Sigmoid colon (tissue), 7 donors: ENCODE results near the gene SENP3. TPM values are rescaled to one million over a fixed set of nuclear protein-coding genes. Genes with fewer than 3 reads are reported as not detected.

Experiments
- DNase-seq: peaks from one replicate; pipeline ENCODE4 v3.0.0-alpha.2; 2019
- H3K27ac ChIP-seq, 4 donors: fragments of 200-600 bp; sonication (generic); one replicate each; pipeline ENCODE4 v1.5.1; 2016 to 2019; ENCODE audit warnings: mild to moderate bottlenecking in 1 of 4
- H3K27me3 ChIP-seq, 3 donors: fragments of 200-600 bp; sonication (generic); one replicate each; pipeline ENCODE4 v1.5.1; 2019; ENCODE audit warnings: mild to moderate bottlenecking in 1 of 3
- H3K36me3 ChIP-seq, 4 donors: fragments of 200-600 bp; sonication (generic); one replicate each; pipeline ENCODE4 v1.5.1; 2016 to 2019
- H3K4me1 ChIP-seq, 4 donors: fragments of 200-600 bp; sonication (generic); one replicate each; pipeline ENCODE4 v1.5.1; 2017 to 2019
- H3K4me3 ChIP-seq, 4 donors: fragments of 200-600 bp; sonication (generic); one replicate each; pipeline ENCODE4 v1.5.1; 2017 to 2019; ENCODE audit warnings: mild to moderate bottlenecking in 2 of 4, moderate library complexity in 1 of 4
- H3K9me3 ChIP-seq, 4 donors: fragments of 200-600 bp in 3 of 4; sonication (generic) in 3 of 4; one replicate each; pipeline versions ENCODE4 v1.5.1 to v1.6.1; 2013 to 2019
- EP300 ChIP-seq, 4 donors: sonication (generic); formaldehyde crosslinking; IDR thresholded peaks; one replicate each; pipeline ENCODE4 v1.6.1; 2017; ENCODE audit warnings: antibody characterized with exemption in 4 of 4
- POLR2A ChIP-seq, 2 donors: fragments of 450-650 bp; IDR thresholded peaks; one replicate each; pipeline ENCODE4 v1.6.1; 2016; ENCODE audit warnings: antibody characterized with exemption in 2 of 2, mild to moderate bottlenecking in 2 of 2, moderate library complexity in 2 of 2
- POLR2AphosphoS5 ChIP-seq, 4 donors: sonication (generic); formaldehyde crosslinking; IDR thresholded peaks; one replicate each; pipeline ENCODE4 v1.6.1; 2017; ENCODE audit warnings: antibody characterized with exemption in 4 of 4
- WGBS, 2 donors: extraction: QIAGEN DNeasy Blood & Tissue Kit; methylation state at CpG; one replicate each; pipeline ENCODE4 v1.1.7; 2013; 5-methylcytosine and 5-hydroxymethylcytosine counted together
- intact Hi-C: fragments of 100-400 bp; cut with DNase I; formaldehyde crosslinking; loops from one replicate; pipeline ENCODE4 v1.15.1; 2023
- polyA plus RNA-seq, 3 donors: library from polyadenylated mRNA; stranded (reverse); fragments of 200-250 nt; gene quantifications; one replicate each; pipeline ENCODE4 v1.2.3, GENCODE V29; 2013
- total RNA-seq, 4 donors: library from RNA; depleted of rRNA; stranded (reverse); fragments of >200 nt; gene quantifications; one replicate each; pipeline ENCODE4 v1.1.0, GENCODE V29; 2016
- TF ChIP-seq, protein P1 (sequence below), 4 experiments: fragments of 450-650 bp in 3 of 4; fragments of 200-600 bp in 1 of 4; IDR thresholded peaks; one replicate each; pipeline ENCODE4 v1.5.1; 2016 to 2019; ENCODE audit warnings: antibody characterized with exemption in 4 of 4, mild to moderate bottlenecking in 3 of 4, moderate library complexity in 2 of 4
- donor health status: healthy with polysubstance abuse.
- donor health status: Bipolar disorder and iron deficiency.
- donor health status: healthy.

SENP3 gene
- total and polyA plus RNA-seq, 7 donors = 28.2 to 91.1 (median 73.5) TPM

DNA sequence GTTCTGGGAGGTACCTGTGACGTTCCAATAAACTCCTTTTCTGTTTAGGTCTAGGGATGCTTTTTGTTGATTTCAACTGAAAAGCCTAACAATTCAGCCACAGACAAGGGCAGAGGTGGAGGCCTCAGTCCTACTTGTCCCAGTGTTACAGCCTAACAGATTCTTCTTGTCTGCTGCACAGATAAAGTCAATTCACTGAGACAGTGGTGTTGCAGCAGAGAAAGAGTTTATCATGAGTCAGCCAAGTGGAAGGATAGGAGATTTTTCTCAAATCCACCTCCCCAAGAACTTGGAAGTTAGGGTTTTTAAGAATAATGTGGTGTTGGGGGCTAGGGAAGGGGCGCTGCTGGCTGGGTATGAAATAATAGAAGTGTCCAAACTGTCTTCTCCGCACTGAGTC lies 23.7 kb upstream of the SENP3 start:
- TF ChIP-seq, protein P1, sequence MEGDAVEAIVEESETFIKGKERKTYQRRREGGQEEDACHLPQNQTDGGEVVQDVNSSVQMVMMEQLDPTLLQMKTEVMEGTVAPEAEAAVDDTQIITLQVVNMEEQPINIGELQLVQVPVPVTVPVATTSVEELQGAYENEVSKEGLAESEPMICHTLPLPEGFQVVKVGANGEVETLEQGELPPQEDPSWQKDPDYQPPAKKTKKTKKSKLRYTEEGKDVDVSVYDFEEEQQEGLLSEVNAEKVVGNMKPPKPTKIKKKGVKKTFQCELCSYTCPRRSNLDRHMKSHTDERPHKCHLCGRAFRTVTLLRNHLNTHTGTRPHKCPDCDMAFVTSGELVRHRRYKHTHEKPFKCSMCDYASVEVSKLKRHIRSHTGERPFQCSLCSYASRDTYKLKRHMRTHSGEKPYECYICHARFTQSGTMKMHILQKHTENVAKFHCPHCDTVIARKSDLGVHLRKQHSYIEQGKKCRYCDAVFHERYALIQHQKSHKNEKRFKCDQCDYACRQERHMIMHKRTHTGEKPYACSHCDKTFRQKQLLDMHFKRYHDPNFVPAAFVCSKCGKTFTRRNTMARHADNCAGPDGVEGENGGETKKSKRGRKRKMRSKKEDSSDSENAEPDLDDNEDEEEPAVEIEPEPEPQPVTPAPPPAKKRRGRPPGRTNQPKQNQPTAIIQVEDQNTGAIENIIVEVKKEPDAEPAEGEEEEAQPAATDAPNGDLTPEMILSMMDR (IDR thresholded peaks at IDR 0.05) = no peak
- TF ChIP-seq EP300 (IDR thresholded peaks at IDR 0.05) = no peak
- no peak for TF ChIP-seq POLR2AphosphoS5 (IDR thresholded peaks at IDR 0.05)
- TF ChIP-seq POLR2A (IDR thresholded peaks at IDR 0.05) = no peak
- H3K9me3 ChIP-seq = peaks cover 0 to 5% (median 2%) of the 10 kb centered on the region in 4 donors
- no peaks in the 10 kb centered on the region for H3K36me3 ChIP-seq
- H3K4me1 ChIP-seq = no peaks in the 10 kb centered on the region
- H3K27me3 ChIP-seq = no peaks in the 10 kb centered on the region
- 75 to 95% methylated on average over 3 of the region's 3 CpGs for WGBS, 2 donors
- DNase-seq = no peak
- intact Hi-C loops = no loop called here
- H3K27ac ChIP-seq = no peak overlapping the region
- no peak overlapping the region for H3K4me3 ChIP-seq

DNA sequence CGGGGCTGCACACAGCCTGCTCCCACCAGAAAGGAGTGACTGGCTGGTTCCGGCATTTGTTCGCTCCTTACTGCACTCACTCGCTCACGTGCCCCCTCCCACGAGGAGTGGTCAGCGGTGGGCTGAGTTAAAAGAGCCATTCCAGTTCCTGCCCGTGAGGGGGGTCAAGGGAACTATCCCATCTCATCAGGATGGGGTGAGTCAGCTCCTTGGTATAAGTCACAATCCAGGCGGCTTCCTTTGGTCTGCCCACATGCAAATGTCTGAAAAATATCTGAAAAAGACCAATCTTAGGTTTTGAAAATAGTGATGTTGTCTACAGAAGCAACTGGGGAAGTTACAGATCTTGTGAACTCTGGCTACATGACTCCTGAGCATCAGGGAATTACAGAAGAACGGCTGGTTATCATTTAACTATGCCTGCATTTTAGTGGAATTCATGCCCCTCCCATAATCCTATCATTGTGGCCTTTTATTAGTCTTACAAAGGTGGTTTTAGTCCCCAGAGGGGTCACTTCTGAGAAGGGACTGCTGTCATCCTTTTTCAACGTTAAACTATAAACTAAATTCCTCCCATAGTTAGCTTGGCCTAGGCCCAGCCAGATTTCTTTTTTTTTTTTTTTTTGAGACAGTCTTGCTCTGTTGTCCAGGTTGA lies 22.7 kb upstream of the SENP3 start:
- 75% methylated on average over 11 of the region's 11 CpGs for WGBS, 2 donors
- no peak overlapping the region for H3K27ac ChIP-seq
- intact Hi-C loops = no loop called here
- H3K4me3 ChIP-seq = no peak overlapping the region
- H3K27me3 ChIP-seq = no peaks in the 10 kb centered on the region
- TF ChIP-seq POLR2AphosphoS5 (IDR thresholded peaks at IDR 0.05) (no peak), EP300 (IDR thresholded peaks at IDR 0.05) (no peak), POLR2A (IDR thresholded peaks at IDR 0.05) (no peak)
- TF ChIP-seq, protein P1 (IDR thresholded peaks at IDR 0.05) = no peak
- H3K4me1 ChIP-seq = no peaks in the 10 kb centered on the region
- no peak for DNase-seq
- peaks cover 0 to 5% (median 2%) of the 10 kb centered on the region in 4 donors for H3K9me3 ChIP-seq
- H3K36me3 ChIP-seq = no peaks in the 10 kb centered on the region

DNA sequence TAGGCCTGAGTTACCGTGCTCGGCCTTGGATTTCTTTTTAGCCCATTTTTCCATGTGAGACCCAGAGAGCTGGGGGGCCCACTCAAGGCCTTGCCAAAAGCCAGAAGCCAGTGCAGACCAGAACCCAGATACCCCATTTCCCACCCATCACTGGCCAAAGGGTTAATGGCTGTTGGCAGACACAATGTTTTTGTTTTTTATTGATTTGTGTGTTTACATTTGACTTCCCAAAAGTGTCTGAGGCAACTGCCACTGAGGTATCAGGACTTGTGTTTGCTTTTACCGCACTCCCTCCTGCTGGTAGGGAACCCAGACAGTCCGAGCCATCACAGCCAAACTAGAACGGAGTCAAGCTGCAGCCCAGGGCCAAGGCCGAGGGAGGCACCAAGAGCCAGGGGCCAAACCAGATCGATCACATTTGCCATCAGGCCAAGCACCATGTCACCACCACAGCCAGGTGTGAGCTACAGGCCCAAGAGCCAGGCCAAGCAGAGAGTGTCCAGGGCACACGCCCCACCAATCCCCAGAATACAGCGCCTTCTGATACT lies 20.6 kb upstream of the SENP3 start:
- intact Hi-C loops = no loop called here
- Histone ChIP-seq H3K4me1 (no peaks in the 10 kb centered on the region), H3K4me3 (no peak overlapping the region), H3K36me3 (no peaks in the 10 kb centered on the region), H3K27me3 (no peaks in the 10 kb centered on the region), H3K27ac (no peak overlapping the region), H3K9me3 (peaks cover 0 to 5% (median 2%) of the 10 kb centered on the region in 4 donors)
- 94 to 95% methylated on average over 9 of the region's 9 CpGs for WGBS, 2 donors
- no peak for DNase-seq
- no peak for TF ChIP-seq POLR2AphosphoS5 (IDR thresholded peaks at IDR 0.05)
- TF ChIP-seq EP300 (IDR thresholded peaks at IDR 0.05) = no peak
- no peak for TF ChIP-seq POLR2A (IDR thresholded peaks at IDR 0.05)
- TF ChIP-seq, protein P1 (IDR thresholded peaks at IDR 0.05) = no peak

DNA sequence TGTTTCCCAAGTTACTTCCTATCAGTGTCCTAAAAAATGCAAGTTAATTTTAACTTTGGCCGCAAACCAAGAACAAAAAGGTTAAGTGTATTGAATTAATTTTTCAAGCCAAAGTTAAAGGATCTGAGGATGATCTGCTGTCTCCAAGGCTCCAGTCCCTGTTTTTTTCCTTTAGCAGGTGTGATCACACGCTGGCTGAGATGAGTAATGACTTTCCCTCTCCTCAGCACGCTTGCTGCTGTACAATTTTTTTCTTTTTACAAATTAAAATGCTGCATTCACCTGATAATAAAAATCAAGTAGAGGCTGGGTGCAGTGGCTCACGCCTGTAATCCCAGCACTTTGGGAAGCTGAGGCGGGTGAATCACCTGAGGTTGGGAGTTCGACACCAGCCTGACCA lies 16.8 kb upstream of the SENP3 start:
- Histone ChIP-seq H3K4me3 (no peak overlapping the region), H3K27ac (no peak overlapping the region), H3K27me3 (no peaks in the 10 kb centered on the region), H3K36me3 (no peaks in the 10 kb centered on the region), H3K9me3 (no peaks in the 10 kb centered on the region), H3K4me1 (peaks cover 0 to 18% (median 14%) of the 10 kb centered on the region in 4 donors)
- intact Hi-C loops = no loop called here
- no peak for DNase-seq
- TF ChIP-seq, protein P1 (IDR thresholded peaks at IDR 0.05) = no peak
- TF ChIP-seq POLR2A (IDR thresholded peaks at IDR 0.05) (no peak), POLR2AphosphoS5 (IDR thresholded peaks at IDR 0.05) (no peak), EP300 (IDR thresholded peaks at IDR 0.05) (no peak)
- 70 to 85% methylated on average over 6 of the region's 6 CpGs for WGBS, 2 donors
